Skeletal muscle tissue (tissue), 4 donors: ENCODE data around the gene COPS8. TPM values are rescaled to one million over a fixed set of nuclear protein-coding genes. Genes with fewer than 3 reads are reported as not detected.

Source experiments
- H3K27ac ChIP-seq: one replicate; pipeline ENCODE4 v1.7.0; 2013; ENCODE audit warnings: mild to moderate bottlenecking, low read depth, low read length, inconsistent platforms
- H3K27me3 ChIP-seq, 3 donors: one replicate each; pipeline ENCODE4 v1.7.0; 2013; ENCODE audit warnings: low read length in 3 of 3; ENCODE audit not compliant: control insufficient read depth in 3 of 3, insufficient read depth in 3 of 3
- H3K36me3 ChIP-seq, 3 donors: one replicate each; pipeline ENCODE4 v1.7.0; 2013; ENCODE audit warnings: low read length in 3 of 3; ENCODE audit not compliant: control insufficient read depth in 3 of 3, insufficient read depth in 3 of 3
- H3K4me1 ChIP-seq, 3 donors: one replicate each; pipeline ENCODE4 v1.7.0; 2013; ENCODE audit warnings: low read length in 3 of 3, mild to moderate bottlenecking in 3 of 3; ENCODE audit not compliant: control insufficient read depth in 3 of 3, insufficient read depth in 3 of 3
- H3K4me3 ChIP-seq, 3 donors: one replicate each; pipeline ENCODE4 v1.7.0; 2013; ENCODE audit warnings: low read length in 3 of 3
- H3K9ac ChIP-seq, 3 donors: one replicate each; pipeline ENCODE4 v1.7.0; 2013; ENCODE audit warnings: low read length in 3 of 3, mild to moderate bottlenecking in 3 of 3, moderate library complexity in 2 of 3, low read depth in 1 of 3
- H3K9me3 ChIP-seq, 3 donors: one replicate each; pipeline ENCODE4 v1.7.0; 2013; ENCODE audit warnings: low read length in 3 of 3; ENCODE audit not compliant: control insufficient read depth in 3 of 3
- total RNA-seq: library from RNA; depleted of rRNA; stranded (reverse); fragments of >200 nt; gene quantifications from one replicate; pipeline ENCODE4 v1.2.3, GENCODE V29; 2014
- donor health status: Osteomylitis.

Gene COPS8
- total RNA-seq, 1 donor from 2014 or later, result 55.8 TPM

GRCh38 chr2:237055386-237056100 lies 30.1 kb upstream of the COPS8 start:
- Histone ChIP-seq H3K4me3 (no peak overlapping the region), H3K4me1 (peaks cover 0 to 4% (median 2%) of the 10 kb centered on the region in 3 donors), H3K9ac (no peak overlapping the region), H3K9me3 (no peaks in the 10 kb centered on the region), H3K27ac (no peak overlapping the region), H3K36me3 (no peaks in the 10 kb centered on the region), H3K27me3 (peaks cover 0 to 3% (median 0%) of the 10 kb centered on the region in 3 donors)

- Histone ChIP-seq H3K36me3 (no peaks in the 10 kb centered on the region), H3K4me3 (no peak overlapping the region), H3K4me1 (peaks cover 0 to 9% (median 7%) of the 10 kb centered on the region in 3 donors), H3K27ac (no peak overlapping the region), H3K27me3 (peaks cover 0 to 3% (median 0%) of the 10 kb centered on the region in 3 donors), H3K9ac (no peak overlapping the region), H3K9me3 (no peaks in the 10 kb centered on the region)
These were observed 29.3 kb upstream of the COPS8 start for GRCh38 chr2:237056287-237056875.

GRCh38 chr2:237057107-237057506 lies 28.6 kb upstream of the COPS8 start:
- peaks cover 0 to 3% (median 0%) of the 10 kb centered on the region in 3 donors for H3K27me3 ChIP-seq
- H3K4me3 ChIP-seq, result no peak overlapping the region
- no peak overlapping the region for H3K9ac ChIP-seq
- no peaks in the 10 kb centered on the region for H3K9me3 ChIP-seq
- no peaks in the 10 kb centered on the region for H3K36me3 ChIP-seq
- peaks cover 0 to 9% (median 7%) of the 10 kb centered on the region in 3 donors for H3K4me1 ChIP-seq
- no peak overlapping the region for H3K27ac ChIP-seq

- no peak overlapping the region for H3K4me3 ChIP-seq
- H3K9ac ChIP-seq, result no peak overlapping the region
- H3K27me3 ChIP-seq, result no peaks in the 10 kb centered on the region
- no peaks in the 10 kb centered on the region for H3K36me3 ChIP-seq
- no peak overlapping the region for H3K27ac ChIP-seq
- peaks cover 0 to 9% (median 7%) of the 10 kb centered on the region in 3 donors for H3K4me1 ChIP-seq
- H3K9me3 ChIP-seq, result no peaks in the 10 kb centered on the region
These were observed 27.8 kb upstream of the COPS8 start for GRCh38 chr2:237057893-237058300.

GRCh38 chr2:237058423-237058822 lies 27.3 kb upstream of the COPS8 start:
- H3K4me1 ChIP-seq, result peaks cover 0 to 9% (median 7%) of the 10 kb centered on the region in 3 donors
- no peak overlapping the region for H3K4me3 ChIP-seq
- no peaks in the 10 kb centered on the region for H3K27me3 ChIP-seq
- H3K36me3 ChIP-seq, result no peaks in the 10 kb centered on the region
- H3K9ac ChIP-seq, result no peak overlapping the region
- no peak overlapping the region for H3K27ac ChIP-seq
- H3K9me3 ChIP-seq, result no peaks in the 10 kb centered on the region

GRCh38 chr2:237059155-237059875 lies 26.4 kb upstream of the COPS8 start:
- Histone ChIP-seq H3K4me3 (no peak overlapping the region), H3K27me3 (no peaks in the 10 kb centered on the region), H3K27ac (no peak overlapping the region), H3K9ac (peak overlapping the region in 1 of 3 donors; percentile 33), H3K36me3 (no peaks in the 10 kb centered on the region), H3K4me1 (peaks cover 0 to 9% (median 7%) of the 10 kb centered on the region in 3 donors), H3K9me3 (no peaks in the 10 kb centered on the region)

- H3K9ac ChIP-seq, result peak overlapping the region in 1 of 3 donors; percentile 45
- no peak overlapping the region for H3K4me3 ChIP-seq
- H3K4me1 ChIP-seq, result peaks cover 0 to 9% (median 7%) of the 10 kb centered on the region in 3 donors
- no peaks in the 10 kb centered on the region for H3K36me3 ChIP-seq
- H3K27ac ChIP-seq, result no peak overlapping the region
- no peaks in the 10 kb centered on the region for H3K27me3 ChIP-seq
- no peaks in the 10 kb centered on the region for H3K9me3 ChIP-seq
These were observed 25.0 kb upstream of the COPS8 start for GRCh38 chr2:237060534-237061312.

GRCh38 chr2:237061356-237061755 lies 24.3 kb upstream of the COPS8 start:
- Histone ChIP-seq H3K9ac (no peak overlapping the region), H3K9me3 (no peaks in the 10 kb centered on the region), H3K36me3 (no peaks in the 10 kb centered on the region), H3K4me1 (peaks cover 0 to 9% (median 7%) of the 10 kb centered on the region in 3 donors), H3K4me3 (no peak overlapping the region), H3K27ac (no peak overlapping the region), H3K27me3 (no peaks in the 10 kb centered on the region)

GRCh38 chr2:237062585-237062984 lies 23.1 kb upstream of the COPS8 start:
- no peaks in the 10 kb centered on the region for H3K36me3 ChIP-seq
- H3K9ac ChIP-seq, result no peak overlapping the region
- no peaks in the 10 kb centered on the region for H3K27me3 ChIP-seq
- peaks cover 0 to 9% (median 7%) of the 10 kb centered on the region in 3 donors for H3K4me1 ChIP-seq
- H3K27ac ChIP-seq, result no peak overlapping the region
- H3K4me3 ChIP-seq, result no peak overlapping the region
- H3K9me3 ChIP-seq, result no peaks in the 10 kb centered on the region
